Mucosa of descending colon (tissue), 3 donors: Measurements from ENCODE around the gene JAKMIP2. TPM values are rescaled to one million over a fixed set of nuclear protein-coding genes. Genes with fewer than 3 reads are reported as not detected.

Experiments used
- ATAC-seq: fragments of 200-7000 bp; cut with Tn5 transposase; one replicate; pipeline ENCODE4 v1.9.1; 2020; ENCODE audit warnings: mild to moderate bottlenecking, moderate library complexity
- DNase-seq, 3 donors: peaks; one replicate each; pipeline ENCODE4 v3.0.0-alpha.2; 2020
- H3K36me3 ChIP-seq: fragments of 200-600 bp; one replicate; pipeline ENCODE4 v1.8.0; 2021; ENCODE audit warnings: low read depth, mild to moderate bottlenecking
- H3K4me1 ChIP-seq: fragments of 200-600 bp; one replicate; pipeline ENCODE4 v1.8.0; 2021; ENCODE audit warnings: low read depth, mild to moderate bottlenecking
- H3K4me3 ChIP-seq: fragments of 200-600 bp; one replicate; pipeline ENCODE4 v1.8.0; 2021; ENCODE audit warnings: mild to moderate bottlenecking
- H3K9me3 ChIP-seq: fragments of 200-600 bp; one replicate; pipeline ENCODE4 v1.8.0; 2021; ENCODE audit warnings: mild to moderate bottlenecking
- intact Hi-C, 2 donors: fragments of 100-400 bp; cut with DNase I in 1 of 2; cut with micrococcal nuclease in 1 of 2; formaldehyde crosslinking; loops; one replicate each; pipeline versions ENCODE4 v1.11.0 to v1.11.1; 2022; cut with DNase I, micrococcal nuclease
- total RNA-seq, 3 donors: library from RNA; stranded (reverse); fragmentation: NEBNext Ultra II Directional in 2 of 3; extraction: Animal tissue kit (Norgen Biotek cat#: 25700) in 2 of 3; gene quantifications; one replicate each; pipeline versions ENCODE4 v1.2.1 to v1.2.4, GENCODE V29; 2021 to 2023
- TF ChIP-seq, protein P1 (sequence below): fragments of 200-600 bp; IDR thresholded peaks from one replicate; pipeline ENCODE4 v1.8.0; 2022; ENCODE audit warnings: antibody characterized with exemption, mild to moderate bottlenecking
- donor health status: DM: no; HTN: no; CAD: no; lungs with moderate emphysema.
- donor health status: DM: no; HTN: no; CAD: no.
- donor health status: DM: no; HTN: yes; CAD: no.

The JAKMIP2 gene
- total RNA-seq, 3 donors from 2014 or later: 0.90 to 9.0 (median 2.0) TPM

DNA sequence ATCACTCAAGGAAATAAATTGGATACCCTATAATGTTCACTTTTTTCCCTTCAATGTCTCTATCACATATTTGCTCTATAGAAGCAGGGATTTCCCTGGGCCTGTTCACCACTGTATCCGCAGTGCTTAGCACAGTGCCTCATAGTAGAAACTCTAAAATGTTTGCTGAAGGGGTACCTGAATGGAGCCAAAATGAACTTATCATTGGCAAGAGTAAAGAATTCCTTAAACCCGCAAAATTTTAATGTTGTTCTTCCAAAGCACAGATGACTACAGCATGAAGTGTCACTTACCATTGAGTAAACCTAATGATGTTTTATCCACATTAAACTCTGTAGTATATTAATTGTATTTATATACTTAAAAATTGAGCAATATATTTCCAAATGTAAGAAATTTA is 96.1 kb downstream of the JAKMIP2 start:
- H3K36me3 ChIP-seq: no peaks in the 10 kb centered on the region
- ATAC-seq: no peak
- H3K4me3 ChIP-seq: no peak overlapping the region
- intact Hi-C loops: no loop called here
- DNase-seq: no peak
- H3K9me3 ChIP-seq: no peaks in the 10 kb centered on the region
- TF ChIP-seq, protein P1, sequence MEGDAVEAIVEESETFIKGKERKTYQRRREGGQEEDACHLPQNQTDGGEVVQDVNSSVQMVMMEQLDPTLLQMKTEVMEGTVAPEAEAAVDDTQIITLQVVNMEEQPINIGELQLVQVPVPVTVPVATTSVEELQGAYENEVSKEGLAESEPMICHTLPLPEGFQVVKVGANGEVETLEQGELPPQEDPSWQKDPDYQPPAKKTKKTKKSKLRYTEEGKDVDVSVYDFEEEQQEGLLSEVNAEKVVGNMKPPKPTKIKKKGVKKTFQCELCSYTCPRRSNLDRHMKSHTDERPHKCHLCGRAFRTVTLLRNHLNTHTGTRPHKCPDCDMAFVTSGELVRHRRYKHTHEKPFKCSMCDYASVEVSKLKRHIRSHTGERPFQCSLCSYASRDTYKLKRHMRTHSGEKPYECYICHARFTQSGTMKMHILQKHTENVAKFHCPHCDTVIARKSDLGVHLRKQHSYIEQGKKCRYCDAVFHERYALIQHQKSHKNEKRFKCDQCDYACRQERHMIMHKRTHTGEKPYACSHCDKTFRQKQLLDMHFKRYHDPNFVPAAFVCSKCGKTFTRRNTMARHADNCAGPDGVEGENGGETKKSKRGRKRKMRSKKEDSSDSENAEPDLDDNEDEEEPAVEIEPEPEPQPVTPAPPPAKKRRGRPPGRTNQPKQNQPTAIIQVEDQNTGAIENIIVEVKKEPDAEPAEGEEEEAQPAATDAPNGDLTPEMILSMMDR: no peak
- no peaks in the 10 kb centered on the region for H3K4me1 ChIP-seq

DNA sequence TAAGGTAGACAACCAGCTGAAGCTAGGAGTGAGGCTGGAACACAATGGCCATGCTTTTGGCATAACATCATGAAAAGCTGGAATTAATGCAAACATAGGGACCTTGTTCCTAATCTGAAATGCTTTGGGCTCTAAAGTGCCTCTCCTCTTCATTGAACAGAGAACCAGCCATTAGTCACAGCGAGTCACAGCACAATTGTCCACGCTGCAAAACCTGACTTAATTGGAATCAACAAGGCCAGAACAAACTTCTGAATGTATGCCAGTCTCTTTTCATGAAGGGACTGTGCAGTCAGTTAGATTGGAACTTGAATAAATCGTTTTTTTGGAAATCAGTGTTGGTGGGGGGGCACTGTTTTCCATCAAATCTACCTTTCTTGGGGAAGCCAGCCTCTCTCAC is 96.5 kb downstream of the JAKMIP2 start:
- DNase-seq: no peak
- no peak for ATAC-seq
- intact Hi-C loops: no loop called here
- H3K36me3 ChIP-seq: no peaks in the 10 kb centered on the region
- TF ChIP-seq, protein P1: no peak
- H3K4me1 ChIP-seq: no peaks in the 10 kb centered on the region
- H3K4me3 ChIP-seq: no peak overlapping the region
- H3K9me3 ChIP-seq: no peaks in the 10 kb centered on the region

DNA sequence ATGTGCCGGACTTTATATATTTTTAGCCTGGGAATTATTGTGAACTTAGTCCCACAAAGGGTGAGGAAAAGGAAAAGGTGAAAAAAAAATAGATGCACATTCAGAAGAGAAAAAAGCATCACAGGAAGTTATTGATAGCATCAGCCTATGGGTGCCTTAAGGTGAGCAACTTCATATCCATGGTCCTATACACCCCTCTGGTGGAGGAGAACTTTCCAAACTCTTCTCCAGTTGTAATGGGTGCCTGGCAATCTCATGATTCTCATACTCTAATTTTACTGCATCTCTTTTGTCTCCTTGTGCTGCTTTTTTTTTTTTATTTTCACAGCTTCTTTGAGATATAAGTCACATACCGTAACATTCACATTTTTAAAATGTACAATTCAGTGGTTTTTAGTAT is 107.4 kb downstream of the JAKMIP2 start:
- H3K4me3 ChIP-seq: no peak overlapping the region
- no peaks in the 10 kb centered on the region for H3K9me3 ChIP-seq
- ATAC-seq (no peak), DNase-seq (no peak)
- TF ChIP-seq, protein P1: no peak
- no peaks in the 10 kb centered on the region for H3K36me3 ChIP-seq
- no peaks in the 10 kb centered on the region for H3K4me1 ChIP-seq
- intact Hi-C loops: no loop called here

DNA sequence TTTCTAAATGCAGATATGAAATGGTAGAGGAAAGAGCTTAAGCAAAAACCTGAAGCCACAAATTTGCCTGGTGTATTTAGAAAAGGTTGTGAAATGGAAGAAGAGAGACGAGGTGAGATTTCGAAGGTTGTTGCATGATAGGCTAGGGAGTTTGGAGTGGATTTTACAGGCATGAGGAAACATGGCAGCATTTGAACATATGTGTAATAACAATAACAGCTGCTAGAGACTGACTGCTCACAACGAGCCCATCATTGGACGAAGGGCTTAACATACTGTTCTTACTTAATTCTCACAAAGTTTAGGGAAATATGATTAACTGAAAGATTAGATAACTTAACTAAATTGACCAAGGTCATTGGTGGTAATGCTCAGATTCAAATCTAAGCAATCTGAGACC is 108.1 kb downstream of the JAKMIP2 start:
- ATAC-seq: no peak
- no peak overlapping the region for H3K4me3 ChIP-seq
- TF ChIP-seq, protein P1: no peak
- intact Hi-C loops: no loop called here
- DNase-seq: no peak
- no peaks in the 10 kb centered on the region for H3K9me3 ChIP-seq
- H3K4me1 ChIP-seq: no peaks in the 10 kb centered on the region
- H3K36me3 ChIP-seq: no peaks in the 10 kb centered on the region

DNA sequence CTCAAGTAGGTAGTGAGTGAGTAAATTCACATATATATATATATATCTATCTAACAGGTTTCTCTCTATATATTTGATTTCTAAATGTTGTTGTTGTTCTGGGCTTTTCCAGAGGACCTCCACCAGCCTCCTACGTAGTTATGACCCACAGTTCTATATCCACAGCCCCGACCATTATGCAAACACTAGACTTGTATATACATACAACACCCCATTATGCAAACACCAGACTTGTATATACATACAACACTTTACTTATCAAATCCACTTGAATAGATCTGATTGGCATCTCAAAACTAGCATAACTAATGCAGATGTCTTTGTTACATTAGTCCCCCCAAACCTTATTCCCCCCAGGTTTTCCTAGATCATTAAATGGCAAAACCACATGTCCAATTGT is 108.7 kb downstream of the JAKMIP2 start:
- Histone ChIP-seq H3K4me3 (no peak overlapping the region), H3K9me3 (no peaks in the 10 kb centered on the region), H3K36me3 (no peaks in the 10 kb centered on the region), H3K4me1 (no peaks in the 10 kb centered on the region)
- ATAC-seq (no peak), DNase-seq (no peak)
- TF ChIP-seq, protein P1: no peak
- intact Hi-C loops: no loop called here

DNA sequence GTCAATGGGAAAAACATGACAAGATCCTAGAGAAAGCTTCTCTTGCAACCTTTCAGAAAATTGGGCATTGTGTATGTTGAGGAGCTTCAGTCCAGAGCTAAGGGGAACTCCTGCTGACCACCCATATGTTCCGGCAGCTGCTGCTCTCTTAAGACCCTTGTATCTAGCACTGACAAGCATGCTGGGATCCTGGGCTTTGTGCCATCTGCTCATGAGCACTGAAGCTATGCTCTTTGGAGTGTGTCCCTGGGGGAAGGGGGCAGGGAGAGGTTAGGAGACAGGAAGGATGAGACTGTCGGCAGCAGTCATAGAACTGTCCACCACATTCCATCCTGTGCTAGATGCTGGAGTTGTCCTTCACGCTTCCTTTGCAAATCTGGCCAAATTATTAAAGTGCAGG is 109.3 kb downstream of the JAKMIP2 start:
- H3K4me3 ChIP-seq: no peak overlapping the region
- H3K9me3 ChIP-seq: no peaks in the 10 kb centered on the region
- TF ChIP-seq, protein P1: no peak
- ATAC-seq (no peak), DNase-seq (no peak)
- intact Hi-C loops: no loop called here
- no peaks in the 10 kb centered on the region for H3K36me3 ChIP-seq
- H3K4me1 ChIP-seq: no peaks in the 10 kb centered on the region
